Tibial artery (tissue), 4 donors: ENCODE results near the gene GPN2.

Experiments used
- DNase-seq, 2 donors: peaks; one replicate each; pipeline ENCODE4 v3.0.0-alpha.2; 2019
- H3K27ac ChIP-seq, 2 donors: fragments of 200-600 bp; sonication (generic) in 1 of 2; 1 replicate in 1 of 2; 2 replicates in 1 of 2; pipeline ENCODE4 v1.5.1; 2018 to 2019; ENCODE audit warnings: mild to moderate bottlenecking in 1 of 2
- H3K27me3 ChIP-seq, 2 donors: fragments of 200-600 bp; sonication (generic) in 1 of 2; one replicate each; pipeline versions ENCODE4 v1.5.1 to v1.6.0; 2016 to 2019
- H3K36me3 ChIP-seq, 3 donors: fragments of 200-600 bp; sonication (generic) in 2 of 3; one replicate each; pipeline ENCODE4 v1.5.1; 2016 to 2019; ENCODE audit warnings: mild to moderate bottlenecking in 2 of 3
- H3K4me1 ChIP-seq, 4 donors: fragments of 200-600 bp; sonication (generic) in 2 of 4; 1 replicate in 3 of 4; 2 replicates in 1 of 4; pipeline ENCODE4 v1.5.1; 2016 to 2019
- H3K4me3 ChIP-seq, 2 donors: fragments of 200-600 bp; sonication (generic) in 1 of 2; 1 replicate in 1 of 2; 2 replicates in 1 of 2; pipeline ENCODE4 v1.5.1; 2018 to 2019; ENCODE audit warnings: mild to moderate bottlenecking in 2 of 2
- H3K9me3 ChIP-seq, 3 donors: fragments of 200-600 bp; sonication (generic) in 1 of 3; one replicate each; pipeline ENCODE4 v1.5.1; 2016 to 2019
- CTCF ChIP-seq, 2 experiments: fragments of 200-600 bp in 1 of 2; fragments of 450-650 bp in 1 of 2; IDR thresholded peaks; one replicate each; pipeline ENCODE4 v1.5.1; 2017 to 2019; ENCODE audit warnings: antibody characterized with exemption in 2 of 2, mild to moderate bottlenecking in 1 of 2, moderate library complexity in 1 of 2
- intact Hi-C: fragments of 100-400 bp; cut with DNase I; formaldehyde crosslinking; loops from one replicate; pipeline ENCODE4 v1.15.0; 2023; ENCODE audit warnings: low total_unique reads

The GPN2 gene

GRCh38 chr1:26856181-26856580, 33.9 kb downstream of the GPN2 start:
- no peaks in the 10 kb centered on the region for H3K27me3 ChIP-seq
- intact Hi-C loops = no loop called here
- no peaks in the 10 kb centered on the region for H3K4me1 ChIP-seq
- no peaks in the 10 kb centered on the region for H3K9me3 ChIP-seq
- H3K27ac ChIP-seq = no peak overlapping the region
- no peak for DNase-seq
- no peak overlapping the region for H3K4me3 ChIP-seq
- TF ChIP-seq CTCF (IDR thresholded peaks at IDR 0.05) = no peak
- H3K36me3 ChIP-seq = peaks cover 34 to 73% (median 52%) of the 10 kb centered on the region in 3 donors

GRCh38 chr1:26855636-26856035, 34.4 kb downstream of the GPN2 start:
- H3K9me3 ChIP-seq = no peaks in the 10 kb centered on the region
- intact Hi-C loops = no loop called here
- no peaks in the 10 kb centered on the region for H3K4me1 ChIP-seq
- no peak overlapping the region for H3K4me3 ChIP-seq
- H3K27me3 ChIP-seq = no peaks in the 10 kb centered on the region
- no peak for TF ChIP-seq CTCF (IDR thresholded peaks at IDR 0.05)
- no peak overlapping the region for H3K27ac ChIP-seq
- peaks cover 39 to 78% (median 57%) of the 10 kb centered on the region in 3 donors for H3K36me3 ChIP-seq
- DNase-seq = no peak

- no peak for DNase-seq
- no peak for TF ChIP-seq CTCF (IDR thresholded peaks at IDR 0.05)
- Histone ChIP-seq H3K9me3 (no peaks in the 10 kb centered on the region), H3K27ac (no peak overlapping the region), H3K4me1 (no peaks in the 10 kb centered on the region), H3K27me3 (no peaks in the 10 kb centered on the region), H3K4me3 (no peak overlapping the region), H3K36me3 (peaks cover 46 to 85% (median 65%) of the 10 kb centered on the region in 3 donors)
- intact Hi-C loops = no loop called here
Measured at GRCh38 chr1:26854906-26855305, 35.2 kb downstream of the GPN2 start.

- Histone ChIP-seq H3K4me1 (peaks cover 0 to 10% (median 9%) of the 10 kb centered on the region in 4 donors), H3K9me3 (no peaks in the 10 kb centered on the region), H3K27me3 (no peaks in the 10 kb centered on the region), H3K36me3 (peaks cover 58 to 98% (median 78%) of the 10 kb centered on the region in 3 donors), H3K4me3 (no peak overlapping the region), H3K27ac (no peak overlapping the region)
- DNase-seq = no peak
- intact Hi-C loops = loop anchor here (2.0 kb wide), 1 partner anchor 25 kb away; no protein-coding TSS in a partner anchor
- TF ChIP-seq CTCF (IDR thresholded peaks at IDR 0.05) = no peak
Measured at GRCh38 chr1:26853600-26853999, 36.5 kb downstream of the GPN2 start.

- intact Hi-C loops = loop anchor here (2.0 kb wide), 1 partner anchor 26 kb away; no protein-coding TSS in a partner anchor
- H3K27ac ChIP-seq = no peak overlapping the region
Measured at GRCh38 chr1:26853156-26853555, 36.9 kb downstream of the GPN2 start.

More at GRCh38 chr1:26853156-26853555, 36.9 kb downstream of the GPN2 start:
- no peak overlapping the region for H3K4me3 ChIP-seq
- peaks cover 0 to 12% (median 9%) of the 10 kb centered on the region in 4 donors for H3K4me1 ChIP-seq
- peak; percentile 91 to 93 for DNase-seq
- H3K27me3 ChIP-seq = no peaks in the 10 kb centered on the region
- H3K9me3 ChIP-seq = no peaks in the 10 kb centered on the region
- peak; percentile 81 to 91 for TF ChIP-seq CTCF (IDR thresholded peaks at IDR 0.05)
- H3K36me3 ChIP-seq = peaks cover 61 to 100% (median 81%) of the 10 kb centered on the region in 3 donors
